ENCODE measurements around the gene GRK6. TPM values are rescaled to one million over a fixed set of nuclear protein-coding genes. Genes with fewer than 3 reads are reported as not detected.
A peak's percentile ranks its signal among the peaks of the same experiment; 100 is the strongest.

Gene GRK6
- total and polyA plus RNA-seq, 9 of the 15 experiments (the other 6 are each of a cell fraction or from before 2014, with no cell fraction given), result 0.63 to 122 (median 44.5) TPM

GRCh38 chr5:177425801-177426565 is 493 bp upstream of the GRK6 start (continued):
- TF ChIP-seq RBM22 (IDR thresholded peaks at IDR 0.05; ENCODE audit: low read depth, low read length, poor library complexity, severe bottlenecking) (no peak), PRDM10 (IDR thresholded peaks at IDR 0.05; ENCODE audit: partially characterized antibody) (peak; percentile 76), HLTF (IDR thresholded peaks at IDR 0.05) (no peak), ZNF263 (CRISPR knock-in tag; IDR thresholded peaks at IDR 0.05; ENCODE audit: borderline replicate concordance) (no peak), RNF219 (CRISPR knock-in tag; IDR thresholded peaks at IDR 0.05) (no peak), ZNF146 (CRISPR knock-in tag; IDR thresholded peaks at IDR 0.05; ENCODE audit: unreplicated experiment) (no peak), CGGBP1 (CRISPR knock-in tag; IDR thresholded peaks at IDR 0.05) (no peak), MEIS2 (IDR thresholded peaks at IDR 0.05; ENCODE audit: partially characterized antibody) (no peak), HMGN3 (IDR thresholded peaks at IDR 0.05; ENCODE audit: borderline replicate concordance, extremely low read depth, insufficient read length, low read depth, low read length) (peak; percentile 92), IRF1 (CRISPR knock-in tag; IDR thresholded peaks at IDR 0.05; ENCODE audit: borderline replicate concordance) (no peak), SP2 (IDR thresholded peaks at IDR 0.05; ENCODE audit: extremely low read depth, low read depth, low read length, poor library complexity, severe bottlenecking) (peak; percentile 59), PRPF4 (IDR thresholded peaks at IDR 0.05; ENCODE audit: insufficient read depth, low read depth, low read length, poor library complexity, severe bottlenecking) (no peak), ARHGAP35 (IDR thresholded peaks at IDR 0.05; ENCODE audit: partially characterized antibody) (no peak), ZNF436 (CRISPR knock-in tag; IDR thresholded peaks at IDR 0.05) (no peak), PATZ1 (CRISPR knock-in tag; IDR thresholded peaks at IDR 0.05; ENCODE audit: borderline replicate concordance) (no peak), HMBOX1 (IDR thresholded peaks at IDR 0.05) (no peak)

Data from K562 (cell line).